HG03060 (cell line): ENCODE measurements around the gene TCOF1.

Experiments
- ATAC-seq: cut with Tn5 transposase; IDR thresholded peaks from one replicate; pipeline ENCODE4 v1.9.1; 2021; ENCODE audit warnings: low read depth, moderate number of reproducible peaks; ENCODE audit not compliant: unreplicated experiment

Gene TCOF1, protein sequence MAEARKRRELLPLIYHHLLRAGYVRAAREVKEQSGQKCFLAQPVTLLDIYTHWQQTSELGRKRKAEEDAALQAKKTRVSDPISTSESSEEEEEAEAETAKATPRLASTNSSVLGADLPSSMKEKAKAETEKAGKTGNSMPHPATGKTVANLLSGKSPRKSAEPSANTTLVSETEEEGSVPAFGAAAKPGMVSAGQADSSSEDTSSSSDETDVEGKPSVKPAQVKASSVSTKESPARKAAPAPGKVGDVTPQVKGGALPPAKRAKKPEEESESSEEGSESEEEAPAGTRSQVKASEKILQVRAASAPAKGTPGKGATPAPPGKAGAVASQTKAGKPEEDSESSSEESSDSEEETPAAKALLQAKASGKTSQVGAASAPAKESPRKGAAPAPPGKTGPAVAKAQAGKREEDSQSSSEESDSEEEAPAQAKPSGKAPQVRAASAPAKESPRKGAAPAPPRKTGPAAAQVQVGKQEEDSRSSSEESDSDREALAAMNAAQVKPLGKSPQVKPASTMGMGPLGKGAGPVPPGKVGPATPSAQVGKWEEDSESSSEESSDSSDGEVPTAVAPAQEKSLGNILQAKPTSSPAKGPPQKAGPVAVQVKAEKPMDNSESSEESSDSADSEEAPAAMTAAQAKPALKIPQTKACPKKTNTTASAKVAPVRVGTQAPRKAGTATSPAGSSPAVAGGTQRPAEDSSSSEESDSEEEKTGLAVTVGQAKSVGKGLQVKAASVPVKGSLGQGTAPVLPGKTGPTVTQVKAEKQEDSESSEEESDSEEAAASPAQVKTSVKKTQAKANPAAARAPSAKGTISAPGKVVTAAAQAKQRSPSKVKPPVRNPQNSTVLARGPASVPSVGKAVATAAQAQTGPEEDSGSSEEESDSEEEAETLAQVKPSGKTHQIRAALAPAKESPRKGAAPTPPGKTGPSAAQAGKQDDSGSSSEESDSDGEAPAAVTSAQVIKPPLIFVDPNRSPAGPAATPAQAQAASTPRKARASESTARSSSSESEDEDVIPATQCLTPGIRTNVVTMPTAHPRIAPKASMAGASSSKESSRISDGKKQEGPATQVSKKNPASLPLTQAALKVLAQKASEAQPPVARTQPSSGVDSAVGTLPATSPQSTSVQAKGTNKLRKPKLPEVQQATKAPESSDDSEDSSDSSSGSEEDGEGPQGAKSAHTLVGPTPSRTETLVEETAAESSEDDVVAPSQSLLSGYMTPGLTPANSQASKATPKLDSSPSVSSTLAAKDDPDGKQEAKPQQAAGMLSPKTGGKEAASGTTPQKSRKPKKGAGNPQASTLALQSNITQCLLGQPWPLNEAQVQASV (N-terminal part only)

DNA sequence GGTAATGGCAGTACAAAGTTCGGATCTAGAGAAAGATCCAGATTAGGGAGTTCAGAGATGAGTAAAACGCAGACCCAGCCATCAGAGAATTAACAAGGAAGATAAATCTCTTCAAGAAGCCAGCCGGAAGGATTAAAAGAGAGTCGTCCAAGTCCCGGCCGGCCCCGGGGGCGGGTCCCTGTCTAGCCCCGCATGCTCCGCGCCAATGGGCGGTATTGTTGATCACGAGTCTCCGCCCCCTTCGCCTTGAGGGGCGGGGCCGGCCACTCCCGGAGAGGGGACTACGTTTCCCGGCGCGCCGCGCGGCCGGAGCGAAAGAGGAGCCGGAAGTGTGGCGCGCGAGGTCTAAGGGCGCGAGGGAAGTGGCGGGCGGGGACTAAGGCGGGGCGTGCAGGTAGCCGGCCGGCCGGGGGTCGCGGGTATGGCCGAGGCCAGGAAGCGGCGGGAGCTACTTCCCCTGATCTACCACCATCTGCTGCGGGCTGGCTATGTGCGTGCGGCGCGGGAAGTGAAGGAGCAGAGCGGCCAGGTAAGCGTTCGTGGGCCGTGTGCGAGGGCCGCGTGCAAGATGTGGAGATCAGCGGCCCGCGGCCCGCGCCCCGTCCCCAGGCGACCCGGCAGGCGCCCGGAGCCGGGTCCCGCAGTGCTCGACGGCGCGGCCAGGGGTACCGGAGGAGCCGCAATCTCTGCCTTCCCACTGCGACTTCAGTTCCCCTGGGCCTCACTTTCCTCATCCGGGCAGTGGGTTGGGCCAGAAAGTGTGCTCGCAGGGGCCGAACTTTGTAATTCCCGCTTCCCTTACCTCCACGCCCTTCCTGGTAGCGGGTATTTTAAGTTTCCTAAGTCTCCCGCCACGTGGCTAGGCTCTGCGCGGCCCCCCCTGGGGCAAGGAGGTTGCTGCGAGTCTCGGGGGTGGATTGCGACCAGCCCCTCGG, at the start of gene TCOF1:
Gene TCOF1, plus strand, starts transcription at position 372 of the 935 bp plus-strand sequence. Its CDS starts 50 bp downstream, at position 422.
- ATAC-seq = peak; percentile 85

GRCh38 chr5:150309101-150309885, 48.2 kb upstream of the TCOF1 start:
- ATAC-seq = no peak

DNA sequence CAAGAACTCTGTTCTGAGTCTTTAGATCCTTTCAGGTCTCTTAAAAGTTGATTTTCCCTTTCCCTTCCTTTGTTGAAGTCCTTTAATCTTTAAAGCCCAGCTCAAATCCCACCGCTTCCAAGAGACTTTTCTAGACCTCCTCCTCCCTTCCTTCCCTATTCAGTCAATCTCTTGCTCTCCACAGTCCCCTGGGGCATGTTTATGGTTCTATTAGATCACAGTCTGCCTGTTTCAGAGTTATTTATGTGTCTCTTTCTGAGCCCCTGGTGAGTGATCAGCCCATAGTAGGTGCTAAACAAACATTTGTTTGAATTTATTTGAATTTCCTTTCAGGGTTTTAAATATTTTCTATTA, 47.6 kb upstream of the TCOF1 start:
- ATAC-seq = no peak

DNA sequence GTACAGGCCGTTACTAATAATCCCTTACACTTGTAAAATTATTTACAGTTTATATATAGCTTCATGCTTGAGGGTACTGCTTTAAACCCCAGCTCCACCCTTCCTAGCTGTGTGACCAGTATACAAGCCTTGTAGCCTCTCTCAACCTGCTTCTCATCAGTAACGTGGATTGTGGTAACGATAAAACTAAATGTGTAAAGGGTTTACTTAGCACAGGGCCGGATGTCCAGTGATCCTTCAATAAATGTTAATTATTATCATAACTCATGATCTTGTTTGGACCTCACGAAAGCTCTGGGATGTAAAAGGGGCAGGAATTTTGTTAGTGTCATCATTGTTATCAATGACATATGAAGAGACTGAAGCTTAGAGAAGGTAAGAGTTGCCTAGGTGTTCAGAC, 47.3 kb upstream of the TCOF1 start:
- ATAC-seq = no peak

DNA sequence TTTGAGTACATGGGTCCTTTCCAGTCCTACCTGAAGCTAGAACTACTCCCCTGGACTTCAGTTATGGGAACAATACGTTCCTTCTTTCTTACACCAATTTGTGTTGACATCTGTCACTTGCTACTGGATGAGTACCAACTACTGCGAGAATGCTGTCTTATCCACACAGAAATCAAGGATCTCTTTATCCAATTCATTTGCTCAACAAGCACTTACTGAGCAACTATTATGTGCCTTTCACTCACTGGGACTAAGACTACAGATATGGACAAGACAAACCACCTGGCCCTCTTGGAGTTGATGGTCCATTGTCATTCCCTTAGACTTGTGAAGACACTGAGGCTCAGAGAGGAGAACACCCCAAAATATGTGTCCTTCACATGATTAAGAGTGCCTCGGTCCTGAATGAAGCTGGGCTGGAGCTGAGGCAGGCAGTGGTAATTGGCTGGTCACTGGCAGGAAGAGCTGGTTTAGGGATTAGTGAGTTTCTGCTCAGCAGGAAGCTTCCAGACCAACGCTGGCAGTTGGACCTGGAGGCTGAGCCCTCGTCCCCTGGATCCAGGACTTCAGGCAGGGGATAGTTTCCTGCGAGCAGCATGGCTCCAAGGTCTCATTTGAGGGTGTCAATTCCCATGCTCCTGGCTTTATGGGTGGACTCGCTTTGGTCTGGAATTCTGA, 46.3 kb upstream of the TCOF1 start:
- ATAC-seq = no peak

DNA sequence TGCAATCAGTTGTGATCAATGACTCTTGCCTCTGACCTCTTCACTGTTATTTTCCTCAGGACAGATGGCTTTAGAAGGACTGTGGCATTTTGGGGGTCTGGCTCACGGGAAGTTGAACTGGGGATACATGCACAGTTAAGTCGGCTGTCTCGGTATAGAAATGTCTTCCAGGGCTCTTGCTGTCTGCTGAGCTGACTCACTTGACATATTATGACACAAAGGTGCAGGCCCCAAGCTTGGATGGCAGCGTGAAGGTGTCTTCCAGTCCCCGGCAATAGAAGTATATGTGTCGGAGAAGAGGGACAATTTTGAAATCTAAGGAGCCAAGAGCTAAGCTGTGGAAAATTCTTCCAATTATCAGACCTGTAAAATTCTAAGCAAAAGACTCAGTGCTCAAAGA, 45.0 kb upstream of the TCOF1 start:
- no peak for ATAC-seq

DNA sequence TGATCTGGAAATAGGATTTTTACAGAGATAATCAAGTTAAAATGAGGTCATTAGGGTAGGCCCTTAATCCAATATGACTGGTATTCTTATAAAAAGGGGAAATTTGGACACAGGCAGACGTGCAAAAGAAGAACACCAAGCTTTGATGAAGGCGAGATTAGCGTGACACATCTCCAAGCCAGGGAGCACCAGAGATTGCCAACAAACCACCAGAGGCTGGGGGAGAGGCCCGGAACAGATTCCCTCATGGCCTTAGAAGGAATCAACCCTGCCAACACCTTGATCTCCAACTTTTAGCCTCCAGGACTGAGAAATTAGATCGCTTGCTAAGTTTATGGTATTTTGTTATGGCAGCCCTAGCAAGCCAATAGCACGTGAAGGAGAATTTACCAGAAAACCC, 44.0 kb upstream of the TCOF1 start:
- ATAC-seq = no peak

DNA sequence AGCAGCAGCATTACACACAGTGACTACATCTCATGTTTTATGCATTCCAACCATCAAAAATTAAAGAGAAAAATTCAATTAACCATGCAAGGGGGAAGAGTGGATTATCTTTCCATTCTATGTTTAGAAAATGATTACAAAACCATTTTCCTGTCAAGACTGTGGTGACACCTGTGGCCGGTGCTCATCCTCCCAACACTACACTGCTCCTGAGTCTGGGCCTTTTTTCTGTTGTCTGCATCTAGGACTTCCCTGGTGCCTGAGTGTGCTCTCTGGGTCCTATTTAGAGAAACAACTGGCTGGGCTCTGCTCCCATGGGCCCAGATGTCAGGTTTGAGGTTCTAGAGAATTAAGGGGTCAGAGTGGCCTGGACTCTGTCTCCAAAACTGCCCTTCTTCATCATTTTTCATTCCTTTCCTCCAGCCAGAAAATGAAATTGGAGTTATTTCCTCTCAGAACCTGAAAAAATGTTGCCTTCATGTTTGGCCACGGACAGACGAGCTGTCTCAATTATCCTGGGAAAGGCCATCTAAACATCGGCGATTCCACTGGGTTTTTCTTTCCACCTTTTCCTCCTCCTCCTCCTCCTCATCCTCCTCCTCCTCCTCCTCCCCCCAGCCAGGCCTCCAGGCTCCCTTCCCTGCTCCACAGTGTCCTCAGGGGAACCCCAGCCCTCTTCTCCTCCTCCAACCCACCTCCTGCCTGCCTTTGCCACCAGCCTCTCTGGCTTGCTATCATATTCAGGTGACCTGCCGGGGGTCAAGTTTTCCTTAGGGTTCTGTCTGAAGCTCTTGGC, 43.4 kb upstream of the TCOF1 start:
- ATAC-seq = no peak

DNA sequence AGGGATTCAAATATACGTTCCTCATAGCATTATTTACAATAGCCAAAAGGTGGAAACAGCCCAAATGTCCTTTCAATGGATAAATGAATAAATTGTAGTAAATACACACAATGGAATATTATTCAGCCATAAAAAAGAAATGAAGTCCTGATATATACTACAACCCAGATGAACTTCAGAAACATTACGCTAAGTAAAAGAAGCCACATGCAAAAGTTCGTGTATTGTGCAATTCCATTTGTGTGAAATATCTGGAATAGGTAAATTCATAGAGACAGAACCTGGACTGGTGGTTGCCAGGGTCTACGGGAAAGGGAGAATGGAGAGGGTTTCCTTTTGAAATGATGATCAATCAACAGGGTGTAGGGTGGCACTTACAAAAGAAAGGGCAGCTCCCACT, 42.3 kb upstream of the TCOF1 start:
- no peak for ATAC-seq

- no peak for ATAC-seq
Observed at GRCh38 chr5:150316320-150316719, 41.2 kb upstream of the TCOF1 start.

DNA sequence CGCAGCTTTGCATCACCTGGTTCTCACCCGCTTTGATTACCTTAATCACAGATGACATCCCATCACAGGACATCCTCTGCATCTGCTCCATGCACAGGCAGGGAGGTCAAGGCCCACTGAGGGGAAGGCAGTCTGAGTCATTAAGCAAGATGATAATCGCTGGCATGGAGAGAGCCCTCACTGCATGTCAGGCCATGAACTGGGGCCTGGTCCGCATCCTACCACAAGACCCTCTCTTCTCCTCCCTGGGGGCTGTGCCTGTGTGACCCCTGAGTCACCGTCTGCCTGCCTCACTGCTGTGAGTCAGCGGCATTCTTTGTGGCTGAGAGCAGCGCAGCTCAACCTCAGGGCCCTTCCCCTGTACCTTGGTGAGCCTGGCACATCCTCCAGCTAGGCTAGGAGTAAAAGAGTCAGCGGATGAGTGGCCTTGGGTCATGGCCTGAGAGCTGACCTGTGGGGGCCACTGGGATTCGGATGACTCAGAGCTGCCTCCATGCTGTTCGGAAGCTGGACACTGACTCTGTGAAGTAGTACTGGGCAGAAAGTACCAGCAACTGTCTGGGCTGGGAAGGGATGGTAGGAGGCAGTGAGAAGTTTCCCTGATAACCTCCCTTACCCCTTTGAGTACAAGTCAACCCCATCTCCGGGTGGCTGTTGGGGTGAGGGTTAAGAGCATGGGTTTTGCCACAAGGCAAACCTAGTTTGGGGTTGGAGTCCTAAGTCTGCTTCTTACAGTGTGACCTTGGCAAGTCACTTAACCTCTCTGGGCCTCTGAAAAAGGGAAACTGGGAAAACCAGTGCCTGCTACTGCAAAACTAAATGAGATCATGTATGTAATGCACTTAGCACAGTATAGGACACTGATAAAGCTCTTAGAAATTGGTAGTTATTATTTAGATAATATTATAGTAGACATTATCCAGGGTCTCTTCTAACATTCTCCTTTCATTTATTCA, 40.2 kb upstream of the TCOF1 start:
- no peak for ATAC-seq

GRCh38 chr5:150318613-150319483, 38.6 kb upstream of the TCOF1 start:
- no peak for ATAC-seq

DNA sequence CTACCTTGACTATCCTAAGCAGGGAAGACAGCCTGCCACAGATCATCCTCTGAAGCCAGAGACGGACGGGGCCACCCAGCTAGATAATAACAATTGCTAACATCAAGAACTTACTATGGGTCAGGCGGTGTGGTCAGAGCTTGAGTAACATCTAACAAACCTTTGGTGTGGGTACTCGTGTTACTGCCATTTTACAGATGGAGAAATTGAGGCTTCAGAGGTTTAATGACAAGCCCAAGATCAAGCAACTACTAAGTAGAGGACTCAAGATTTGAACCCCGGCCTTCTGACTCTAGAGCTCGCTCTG, 38.1 kb upstream of the TCOF1 start:
- ATAC-seq = no peak

GRCh38 chr5:150320044-150320613, 37.4 kb upstream of the TCOF1 start:
- ATAC-seq = no peak

- no peak for ATAC-seq
Observed at GRCh38 chr5:150321211-150321610, 36.3 kb upstream of the TCOF1 start.
